RWPE1 (cell line): ENCODE data around the gene PRR20G.
A peak's percentile ranks its signal among the peaks of the same experiment; 100 is the strongest.
"Not testable (repeated sequence)": the region's sequence is repeated elsewhere in the genome, so short reads cannot be mapped to it uniquely, and the experiment has no call there.

ENCODE experiments used
- CTCF ChIA-PET: fragments of 350-600 bp; sonication (Branson Sonifier 250); formaldehyde crosslinking; extraction: SDS; loops from one replicate; lab custom pipeline; 2021; lab: Yijun Ruan, JAX
- POLR2A ChIA-PET: fragments of 400-600 bp; formaldehyde crosslinking; extraction: SDS; loops from one replicate; lab custom pipeline; 2020; ENCODE audit warnings: antibody characterized with exemption; ENCODE audit not compliant: low non-redundant PET; lab: Yijun Ruan, JAX
- DNase-seq: peaks from one replicate; pipeline ENCODE4 v3.0.0; 2012; ENCODE audit warnings: low spot score
- H3K27ac ChIP-seq: fragments of 450-650 bp; 2 replicates; pipeline ENCODE4 v1.5.1; 2017
- TF ChIP-seq, protein P1 (sequence below): fragments of 450-650 bp; conservative IDR thresholded peaks from 2 replicates; pipeline ENCODE4 v1.5.1; 2017; ENCODE audit warnings: low read depth, mild to moderate bottlenecking

The PRR20G gene

DNA sequence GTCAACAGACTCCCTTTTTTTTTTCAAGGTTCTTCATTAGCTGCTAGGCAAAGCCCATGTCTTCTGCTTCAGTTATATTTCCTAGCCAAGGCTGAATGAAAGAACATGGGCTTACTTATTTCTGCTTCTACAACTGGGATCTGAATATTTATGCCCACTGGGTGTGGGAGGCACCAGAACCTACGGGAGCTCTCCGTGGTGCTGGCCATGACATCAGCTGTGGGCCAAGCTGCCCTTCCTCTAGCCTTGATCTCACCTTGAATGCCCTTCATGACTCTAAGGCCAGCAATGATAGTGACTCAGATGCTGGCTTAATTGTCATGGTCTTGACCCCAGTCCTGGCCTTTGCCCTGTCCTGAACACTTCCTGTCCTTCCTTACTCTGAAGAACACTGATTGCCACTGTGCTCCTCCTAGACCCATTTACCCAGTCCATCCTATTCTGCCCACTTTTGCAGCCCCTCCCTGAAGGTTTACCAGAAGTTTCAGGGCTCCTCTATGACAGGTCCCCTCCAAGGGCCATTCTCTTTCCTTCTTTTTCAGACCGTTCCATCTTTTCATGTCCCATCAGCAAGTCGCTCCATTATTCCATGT lies 32.8 kb upstream of the PRR20G start:
- TF ChIP-seq, protein P1, sequence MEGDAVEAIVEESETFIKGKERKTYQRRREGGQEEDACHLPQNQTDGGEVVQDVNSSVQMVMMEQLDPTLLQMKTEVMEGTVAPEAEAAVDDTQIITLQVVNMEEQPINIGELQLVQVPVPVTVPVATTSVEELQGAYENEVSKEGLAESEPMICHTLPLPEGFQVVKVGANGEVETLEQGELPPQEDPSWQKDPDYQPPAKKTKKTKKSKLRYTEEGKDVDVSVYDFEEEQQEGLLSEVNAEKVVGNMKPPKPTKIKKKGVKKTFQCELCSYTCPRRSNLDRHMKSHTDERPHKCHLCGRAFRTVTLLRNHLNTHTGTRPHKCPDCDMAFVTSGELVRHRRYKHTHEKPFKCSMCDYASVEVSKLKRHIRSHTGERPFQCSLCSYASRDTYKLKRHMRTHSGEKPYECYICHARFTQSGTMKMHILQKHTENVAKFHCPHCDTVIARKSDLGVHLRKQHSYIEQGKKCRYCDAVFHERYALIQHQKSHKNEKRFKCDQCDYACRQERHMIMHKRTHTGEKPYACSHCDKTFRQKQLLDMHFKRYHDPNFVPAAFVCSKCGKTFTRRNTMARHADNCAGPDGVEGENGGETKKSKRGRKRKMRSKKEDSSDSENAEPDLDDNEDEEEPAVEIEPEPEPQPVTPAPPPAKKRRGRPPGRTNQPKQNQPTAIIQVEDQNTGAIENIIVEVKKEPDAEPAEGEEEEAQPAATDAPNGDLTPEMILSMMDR = no peak
- H3K27ac ChIP-seq = no peak overlapping the region
- ChIA-PET POLR2A (no interaction called here), CTCF (interaction anchor here (0.5 kb wide), 1 partner anchor 569 kb away, joined by 4 read pairs; no protein-coding TSS in a partner anchor)
- peak; percentile 20 for DNase-seq

DNA sequence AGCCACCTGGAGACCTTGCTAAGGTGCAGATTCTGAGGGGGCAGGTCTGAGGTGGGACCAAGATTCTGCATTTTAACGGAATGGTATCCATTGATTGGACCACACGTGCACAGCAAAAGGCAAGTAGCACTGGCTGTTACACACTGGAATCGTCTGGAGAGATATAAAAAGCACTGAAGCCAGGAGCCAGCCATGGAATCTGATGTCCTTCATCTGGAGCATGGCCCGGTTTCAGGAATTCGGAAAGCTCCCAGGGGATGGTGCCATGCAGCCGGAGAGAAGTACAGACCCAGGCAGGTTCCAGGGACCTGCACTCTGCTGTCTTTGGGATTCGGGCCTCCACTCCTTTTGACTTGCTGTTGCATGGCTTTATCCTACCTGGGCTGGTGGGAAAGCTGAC lies 28.8 kb upstream of the PRR20G start:
- no peak for DNase-seq
- TF ChIP-seq, protein P1 = no peak
- CTCF ChIA-PET = interaction anchor here (0.9 kb wide), 1 partner anchor 13 kb away, joined by 3 read pairs; no protein-coding TSS in a partner anchor
- POLR2A ChIA-PET = no interaction called here
- no peak overlapping the region for H3K27ac ChIP-seq

DNA sequence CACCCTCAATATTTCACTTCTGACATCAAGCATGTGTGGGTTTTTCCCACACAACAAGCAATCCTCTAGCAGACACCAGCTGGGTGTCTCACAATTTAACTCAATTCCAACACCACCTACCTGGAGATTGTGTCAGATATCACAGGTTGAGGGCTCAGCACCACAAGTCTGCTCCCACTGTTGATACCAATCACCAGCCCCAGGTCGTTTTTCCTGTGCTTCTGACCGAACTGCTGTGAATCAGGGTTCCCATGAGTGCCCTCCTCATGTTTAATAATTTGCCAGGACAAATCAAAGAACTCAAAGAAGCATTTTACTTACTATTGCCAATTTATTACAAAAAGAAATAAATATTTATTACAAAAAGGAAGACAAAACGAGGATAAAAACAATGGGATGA lies 25.0 kb upstream of the PRR20G start:
- DNase-seq = no peak
- ChIA-PET POLR2A (no interaction called here), CTCF (no interaction called here)
- TF ChIP-seq, protein P1 = no peak
- no peak overlapping the region for H3K27ac ChIP-seq

DNA sequence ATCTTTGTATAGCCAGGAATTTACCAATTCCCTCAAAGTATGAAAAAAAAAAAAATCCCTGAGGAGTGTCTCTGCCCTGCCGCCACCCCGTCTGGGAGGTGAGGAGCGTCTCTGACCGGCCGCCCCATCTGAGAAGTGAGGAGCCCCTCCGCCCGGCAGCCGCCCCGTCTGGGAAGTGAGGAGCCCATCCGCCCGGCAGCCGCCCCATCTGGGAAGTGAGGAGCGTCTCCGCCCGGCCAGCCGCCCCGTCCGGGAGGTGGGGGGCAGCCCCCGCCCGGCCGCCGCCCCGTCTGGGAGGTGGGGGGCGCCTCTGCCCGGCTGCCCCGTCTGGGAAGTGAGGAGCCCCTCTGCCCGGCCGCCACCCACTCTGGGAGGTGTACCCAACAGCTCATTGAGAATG lies 21.0 kb upstream of the PRR20G start:
- POLR2A ChIA-PET, DNase-seq, H3K27ac ChIP-seq: not testable (repeated sequence)
- CTCF ChIA-PET = interaction anchor here (0.7 kb wide), 1 partner anchor 275 kb away, joined by 3 read pairs; no protein-coding TSS in a partner anchor

DNA sequence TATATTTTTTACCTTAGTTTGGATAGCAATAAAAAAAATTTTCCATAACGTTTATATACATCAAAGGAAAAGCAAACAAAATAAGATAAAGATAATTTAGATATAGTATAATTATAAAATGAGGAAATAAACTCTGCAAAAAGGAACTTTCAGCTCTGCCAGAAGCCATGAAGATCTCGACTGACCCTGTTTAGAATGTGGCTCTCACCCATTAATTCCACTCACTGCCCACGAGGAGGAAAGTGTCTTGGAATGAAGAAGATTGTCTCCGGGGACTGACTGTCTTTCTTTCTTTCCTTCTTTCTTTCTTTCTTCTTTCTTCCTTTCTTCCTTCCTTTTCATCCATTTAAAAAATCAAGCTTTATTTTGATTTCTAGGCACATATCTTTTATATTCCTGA lies 20.1 kb upstream of the PRR20G start:
- ChIA-PET POLR2A (no interaction called here), CTCF (interaction anchor here (0.7 kb wide), 2 partner anchors 274 to 1637 kb away, joined by 3 read pairs; no protein-coding TSS in a partner anchor)
- no peak for DNase-seq
- TF ChIP-seq, protein P1 = no peak
- H3K27ac ChIP-seq = no peak overlapping the region

DNA sequence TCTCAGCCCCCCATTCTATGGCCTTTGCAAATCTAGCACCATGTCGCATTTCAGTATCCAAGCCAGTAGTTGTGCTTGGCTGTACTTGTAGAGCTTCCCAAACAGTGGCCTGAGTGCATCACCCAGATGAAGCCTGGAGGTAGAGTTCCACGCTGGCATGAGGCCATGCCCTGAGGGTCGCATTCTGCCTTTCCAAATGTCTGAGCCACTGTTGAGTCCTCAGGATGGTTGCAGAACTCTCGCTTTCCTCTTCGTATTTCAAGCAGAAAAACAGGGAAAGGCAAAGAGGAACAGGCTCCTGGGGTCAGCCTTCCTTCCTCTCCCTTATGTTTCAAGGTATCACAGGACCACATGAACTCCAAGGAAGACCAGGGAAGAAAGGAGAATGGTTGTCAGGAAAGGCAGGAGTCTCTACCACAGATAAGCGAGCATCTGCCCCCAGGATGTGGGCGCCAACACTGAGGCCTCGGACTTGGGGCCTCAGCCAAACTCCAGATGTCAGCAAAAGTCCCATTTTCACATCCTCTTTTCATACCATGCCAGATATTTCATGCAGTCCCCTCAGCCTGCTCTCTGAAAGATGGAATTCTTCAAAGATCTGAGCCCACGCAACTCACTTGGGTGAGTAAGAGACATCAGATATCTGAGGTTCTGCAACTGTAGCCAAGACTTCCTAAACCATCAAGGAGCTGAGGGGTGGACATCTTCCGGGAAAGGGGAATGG lies 19.4 kb upstream of the PRR20G start:
- ChIA-PET POLR2A (no interaction called here), CTCF (interaction anchor here (0.6 to 0.7 kb wide), 2 partner anchors 10 to 596 kb away, joined by 3 to 4 read pairs; no protein-coding TSS in a partner anchor)

More for the DNA sequence above, 19.4 kb upstream of the PRR20G start:
- DNase-seq = no peak
- H3K27ac ChIP-seq = no peak overlapping the region
- TF ChIP-seq, protein P1 = no peak
